ENCODE results near the gene SMO. TPM values are rescaled to one million over a fixed set of nuclear protein-coding genes. Genes with fewer than 3 reads are reported as not detected.

SMO gene
- total RNA-seq, 2 experiments from 2014 or later = not detected

DNA sequence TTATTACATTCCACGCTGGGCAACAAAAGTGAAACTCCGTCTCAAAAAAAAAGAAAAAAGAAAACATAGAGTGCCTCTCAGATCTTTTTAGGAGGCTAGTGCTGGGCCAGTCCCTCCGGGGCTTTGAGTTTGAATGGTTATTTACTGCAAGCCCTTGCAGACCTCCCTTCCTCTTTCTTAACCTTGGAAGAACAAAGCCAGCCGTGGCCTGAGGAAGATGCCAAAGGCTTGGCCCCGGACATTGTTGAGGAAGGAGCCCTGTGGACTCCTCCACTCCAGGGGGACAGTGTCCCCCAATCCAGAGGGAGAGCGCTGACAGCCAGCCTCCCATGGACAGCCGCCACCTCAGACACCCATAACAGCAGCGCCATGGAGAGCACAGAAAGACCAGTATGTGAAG is 38.9 kb upstream of the SMO start:
- H3K36me3 ChIP-seq (ENCODE audit: insufficient read depth, low read length) = no peaks in the 10 kb centered on the region
- no peak for ATAC-seq (ENCODE audit: poor library complexity)
- DNase-seq = no peak
- no peak overlapping the region for H3K27ac ChIP-seq (ENCODE audit: low read depth in 1 of 2, low read length in 2 of 2)
- no peak for TF ChIP-seq CTCF (IDR thresholded peaks at IDR 0.05)
- peaks cover 14% of the 10 kb centered on the region for H3K4me1 ChIP-seq (ENCODE audit: insufficient read depth, low read length)
- H3K27me3 ChIP-seq (ENCODE audit: control insufficient read depth in 1 of 2, insufficient read depth in 2 of 2, low read length in 2 of 2) = no peaks in the 10 kb centered on the region
- CTCF ChIA-PET = no interaction called here
- Mint-ChIP-seq H3K36me3 (ENCODE audit: low read depth) (no peaks in the 10 kb centered on the region), H3K4me1 (ENCODE audit: low read depth) (peaks cover 10% of the 10 kb centered on the region), H3K27me3 (no peaks in the 10 kb centered on the region), H3K27ac (no peak overlapping the region), H3K4me3 (no peak overlapping the region), H3K9me3 (no peaks in the 10 kb centered on the region)
- H3K4me3 ChIP-seq (ENCODE audit: low read length) = no peak overlapping the region
- POLR2A ChIA-PET = no interaction called here
- intact Hi-C loops (cut with DNase I, micrococcal nuclease) = no loop called here
- H3K9me3 ChIP-seq (ENCODE audit: control insufficient read depth in 1 of 2, insufficient read depth in 1 of 2, low read length in 2 of 2) = no peaks in the 10 kb centered on the region

- Mint-ChIP-seq H3K9me3 (no peaks in the 10 kb centered on the region), H3K27me3 (no peaks in the 10 kb centered on the region), H3K36me3 (ENCODE audit: low read depth) (no peaks in the 10 kb centered on the region), H3K4me1 (ENCODE audit: low read depth) (peaks cover 5% of the 10 kb centered on the region), H3K4me3 (no peak overlapping the region), H3K27ac (no peak overlapping the region)
- ChIA-PET CTCF (interaction anchor here (0.6 to 1.4 kb wide), 2 partner anchors 13 kb away, joined by 3 to 4 read pairs; no protein-coding TSS in a partner anchor), POLR2A (no interaction called here)
- Histone ChIP-seq H3K4me3 (ENCODE audit: low read length) (no peak overlapping the region), H3K4me1 (ENCODE audit: insufficient read depth, low read length) (peaks cover 8% of the 10 kb centered on the region), H3K9me3 (ENCODE audit: control insufficient read depth in 1 of 2, insufficient read depth in 1 of 2, low read length in 2 of 2) (no peaks in the 10 kb centered on the region), H3K36me3 (ENCODE audit: insufficient read depth, low read length) (no peaks in the 10 kb centered on the region), H3K27me3 (ENCODE audit: control insufficient read depth in 1 of 2, insufficient read depth in 2 of 2, low read length in 2 of 2) (no peaks in the 10 kb centered on the region), H3K27ac (ENCODE audit: low read depth in 1 of 2, low read length in 2 of 2) (no peak overlapping the region)
- intact Hi-C loops (cut with DNase I, micrococcal nuclease) = no loop called here
- no peak for DNase-seq
- no peak for ATAC-seq (ENCODE audit: poor library complexity)
- TF ChIP-seq CTCF (IDR thresholded peaks at IDR 0.05) = no peak
Observed at GRCh38 chr7:129150199-129150996, 38.0 kb upstream of the SMO start.

- Mint-ChIP-seq H3K27me3 (no peaks in the 10 kb centered on the region), H3K36me3 (ENCODE audit: low read depth) (no peaks in the 10 kb centered on the region), H3K4me1 (ENCODE audit: low read depth) (no peaks in the 10 kb centered on the region), H3K9me3 (no peaks in the 10 kb centered on the region), H3K4me3 (no peak overlapping the region), H3K27ac (no peak overlapping the region)
- no peak for ATAC-seq (ENCODE audit: poor library complexity)
- no peaks in the 10 kb centered on the region for H3K4me1 ChIP-seq (ENCODE audit: insufficient read depth, low read length)
- H3K36me3 ChIP-seq (ENCODE audit: insufficient read depth, low read length) = no peaks in the 10 kb centered on the region
- intact Hi-C loops (cut with DNase I, micrococcal nuclease) = no loop called here
- no peak for DNase-seq
- H3K27ac ChIP-seq (ENCODE audit: low read depth in 1 of 2, low read length in 2 of 2) = no peak overlapping the region
- H3K4me3 ChIP-seq (ENCODE audit: low read length) = no peak overlapping the region
- ChIA-PET POLR2A (no interaction called here), CTCF (no interaction called here)
- H3K9me3 ChIP-seq (ENCODE audit: control insufficient read depth in 1 of 2, insufficient read depth in 1 of 2, low read length in 2 of 2) = no peaks in the 10 kb centered on the region
- H3K27me3 ChIP-seq (ENCODE audit: control insufficient read depth in 1 of 2, insufficient read depth in 2 of 2, low read length in 2 of 2) = no peaks in the 10 kb centered on the region
- no peak for TF ChIP-seq CTCF (IDR thresholded peaks at IDR 0.05)
Observed at GRCh38 chr7:129157651-129158050, 30.8 kb upstream of the SMO start.
